Measurements from ENCODE around the gene RASA3. TPM values are rescaled to one million over a fixed set of nuclear protein-coding genes. Genes with fewer than 3 reads are reported as not detected.

The RASA3 gene
- polyA plus RNA-seq, 3 donors: 9.0 to 32.6 (median 16.6) TPM

DNA sequence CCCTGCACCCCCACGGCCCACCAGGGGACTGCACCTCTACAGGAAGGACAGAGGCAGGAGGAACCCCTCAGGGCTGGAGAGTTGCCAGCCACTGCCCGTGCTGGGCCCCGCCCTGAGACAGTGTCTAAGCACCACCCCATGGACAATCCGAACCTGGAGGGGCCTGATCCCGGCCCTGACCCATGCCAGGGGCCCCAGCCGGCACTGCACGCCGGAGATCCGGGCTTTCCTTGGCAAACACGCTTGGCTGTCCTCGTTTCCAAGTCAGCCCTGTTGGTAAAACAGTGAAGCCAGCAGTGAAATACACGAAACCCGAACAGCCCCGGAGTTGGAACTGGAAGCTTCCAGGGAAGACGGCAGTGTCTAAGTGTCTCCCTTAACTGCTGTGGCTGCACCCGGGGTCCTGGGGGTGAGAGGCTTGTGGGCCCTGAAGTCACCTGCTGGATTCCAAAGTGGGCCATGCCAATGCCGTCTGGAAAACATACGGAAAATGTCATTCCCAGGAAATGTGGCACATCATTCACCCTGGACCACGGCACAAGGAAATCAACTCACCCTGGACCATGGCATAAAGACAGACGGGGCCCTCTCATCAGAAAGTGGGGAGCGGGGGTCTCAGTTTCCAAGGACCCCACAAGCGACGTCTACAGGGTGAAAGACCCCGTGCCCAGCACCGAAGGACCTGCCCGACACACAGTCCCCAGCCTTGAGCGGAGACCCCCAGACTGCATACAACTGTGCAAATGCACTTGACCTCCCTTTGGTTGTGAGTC is 30.9 kb downstream of the RASA3 start:
- peak overlapping the region in 1 of 2 donors; percentile 20 for H3K27ac ChIP-seq (ENCODE audit: low read depth in 1 of 2, low read length in 2 of 2)
- intact Hi-C loops (cut with micrococcal nuclease): loop anchor here in 1 of 2 donors (5.0 kb wide), 2 partner anchors 64 to 149 kb away; no protein-coding TSS in a partner anchor
- no peaks in the 10 kb centered on the region for H3K9me3 ChIP-seq (replicated peaks in 1 of 2; ENCODE audit: control insufficient read depth in 1 of 2, insufficient read depth in 1 of 2, low read length in 2 of 2)
- H3K4me2 ChIP-seq (replicated peaks; ENCODE audit: extremely low read depth, low read length, poor library complexity, severe bottlenecking): no peak overlapping the region
- WGBS (ENCODE audit: insufficient coverage): 91% methylated on average over 24 of the region's 27 CpGs
- peaks cover 85% of the 10 kb centered on the region for H3K79me2 ChIP-seq (ENCODE audit: insufficient read depth, low read length)
- H3K36me3 ChIP-seq (replicated peaks in 1 of 2; ENCODE audit: control insufficient read depth in 1 of 2, insufficient read depth in 2 of 2, low read length in 2 of 2): peaks cover 7 to 10% of the 10 kb centered on the region in 2 donors
- H3K4me3 ChIP-seq (replicated peaks in 1 of 3; ENCODE audit: low read depth in 2 of 3, low read length in 3 of 3): no peak overlapping the region
- H2AFZ ChIP-seq (ENCODE audit: insufficient read depth, low read depth, low read length, poor library complexity, severe bottlenecking): no peak overlapping the region
- Mint-ChIP-seq H3K27ac (peak overlapping the region in 3 of 7 donors; percentile 30 to 79 (median 74)), H3K9me3 (peaks cover 0 to 4% (median 0%) of the 10 kb centered on the region in 7 donors), H3K4me1 (peaks cover 30% of the 10 kb centered on the region), H3K4me3 (no peak overlapping the region), H3K36me3 (peaks cover 13 to 24% of the 10 kb centered on the region in 2 donors), H3K27me3 (ENCODE audit: low read depth in 3 of 3) (no peaks in the 10 kb centered on the region)
- peaks cover 0 to 21% of the 10 kb centered on the region in 2 donors for H3K4me1 ChIP-seq (ENCODE audit: control insufficient read depth in 1 of 2, insufficient read depth in 2 of 2, low read length in 2 of 2)
- no peak for DNase-seq
- no peak overlapping the region for H3K9ac ChIP-seq (ENCODE audit: insufficient read depth, low read length, poor library complexity, severe bottlenecking)
- no peaks in the 10 kb centered on the region for H3K27me3 ChIP-seq (ENCODE audit: control insufficient read depth in 2 of 2, insufficient read depth in 2 of 2, low read length in 2 of 2)
- H4K20me1 ChIP-seq (ENCODE audit: insufficient read depth, low read length): peaks cover 92% of the 10 kb centered on the region
- no peak for TF ChIP-seq CTCF (IDR thresholded peaks at IDR 0.05)

DNA sequence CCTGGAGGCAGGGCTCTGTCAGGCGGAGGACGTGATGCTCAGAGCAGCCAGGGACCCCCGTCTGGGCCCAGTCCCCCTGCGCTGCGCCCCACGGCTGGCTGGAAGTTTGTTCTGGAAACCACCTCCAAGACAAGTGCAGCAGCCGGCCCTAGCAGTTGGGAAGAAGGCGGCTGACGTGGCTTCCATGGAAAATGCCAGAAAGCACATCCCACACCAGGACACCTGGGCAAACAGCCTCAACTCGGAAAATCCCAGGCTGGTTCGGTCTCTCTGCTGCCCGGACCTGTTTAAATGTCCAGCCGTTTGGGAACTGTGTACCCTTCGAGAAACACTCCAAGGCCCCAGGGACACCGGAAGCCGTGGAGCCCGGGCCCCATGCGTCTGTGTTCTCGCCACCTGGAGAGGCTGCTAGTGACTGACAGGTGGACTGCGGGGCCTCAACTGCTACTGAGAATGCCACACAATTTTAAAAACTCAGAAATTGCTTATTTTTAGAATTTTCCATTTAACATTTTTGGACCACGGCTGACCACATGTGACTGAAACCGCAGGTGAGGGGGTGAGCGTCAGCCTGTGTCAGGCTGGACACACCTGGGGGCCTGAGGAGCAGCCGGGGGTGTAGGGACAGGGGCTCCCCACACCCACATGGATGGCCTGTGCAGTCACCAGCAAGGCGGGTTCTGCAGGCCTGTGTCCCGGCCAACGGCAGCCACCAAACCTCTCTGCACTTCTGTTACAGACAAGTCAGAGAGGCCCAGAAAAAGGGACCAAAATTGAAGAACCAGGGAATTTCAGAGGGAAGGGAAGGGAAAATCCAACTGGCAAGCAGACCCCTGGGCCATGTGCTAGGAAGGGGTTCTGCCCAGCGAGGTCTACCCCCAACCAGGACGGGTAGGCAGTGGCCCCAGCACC is 31.7 kb downstream of the RASA3 start:
- Mint-ChIP-seq H3K27ac (peak overlapping the region in 5 of 7 donors; percentile 5 to 91 (median 56)), H3K36me3 (peaks cover 20 to 26% of the 10 kb centered on the region in 2 donors), H3K27me3 (ENCODE audit: low read depth in 3 of 3) (no peaks in the 10 kb centered on the region), H3K4me1 (peaks cover 36% of the 10 kb centered on the region), H3K9me3 (peaks cover 0 to 4% (median 0%) of the 10 kb centered on the region in 7 donors), H3K4me3 (no peak overlapping the region)
- H3K79me2 ChIP-seq (ENCODE audit: insufficient read depth, low read length): peaks cover 85% of the 10 kb centered on the region
- H3K27me3 ChIP-seq (ENCODE audit: control insufficient read depth in 2 of 2, insufficient read depth in 2 of 2, low read length in 2 of 2): no peaks in the 10 kb centered on the region
- peaks cover 0 to 21% of the 10 kb centered on the region in 2 donors for H3K4me1 ChIP-seq (ENCODE audit: control insufficient read depth in 1 of 2, insufficient read depth in 2 of 2, low read length in 2 of 2)
- no peak overlapping the region for H3K4me3 ChIP-seq (replicated peaks in 1 of 3; ENCODE audit: low read depth in 2 of 3, low read length in 3 of 3)
- no peak overlapping the region for H2AFZ ChIP-seq (ENCODE audit: insufficient read depth, low read depth, low read length, poor library complexity, severe bottlenecking)
- H3K9ac ChIP-seq (ENCODE audit: insufficient read depth, low read length, poor library complexity, severe bottlenecking): no peak overlapping the region
- H3K4me2 ChIP-seq (replicated peaks; ENCODE audit: extremely low read depth, low read length, poor library complexity, severe bottlenecking): no peak overlapping the region
- 94% methylated on average over 15 of the region's 29 CpGs for WGBS (ENCODE audit: insufficient coverage)
- TF ChIP-seq CTCF (IDR thresholded peaks at IDR 0.05): no peak
- intact Hi-C loops (cut with micrococcal nuclease): loop anchor here in 1 of 2 donors (5.0 kb wide), 2 partner anchors 63 to 148 kb away; no protein-coding TSS in a partner anchor
- peaks cover 92% of the 10 kb centered on the region for H4K20me1 ChIP-seq (ENCODE audit: insufficient read depth, low read length)
- peak overlapping the region in 1 of 2 donors; percentile 20 for H3K27ac ChIP-seq (ENCODE audit: low read depth in 1 of 2, low read length in 2 of 2)
- DNase-seq: no peak
- no peaks in the 10 kb centered on the region for H3K9me3 ChIP-seq (replicated peaks in 1 of 2; ENCODE audit: control insufficient read depth in 1 of 2, insufficient read depth in 1 of 2, low read length in 2 of 2)
- H3K36me3 ChIP-seq (replicated peaks in 1 of 2; ENCODE audit: control insufficient read depth in 1 of 2, insufficient read depth in 2 of 2, low read length in 2 of 2): peaks cover 7 to 10% of the 10 kb centered on the region in 2 donors
